ENCODE results near the gene DUSP22. TPM values are rescaled to one million over a fixed set of nuclear protein-coding genes. Genes with fewer than 3 reads are reported as not detected.
"Not testable (repeated sequence)": the region's sequence is repeated elsewhere in the genome, so short reads cannot be mapped to it uniquely, and the experiment has no call there.

Gene DUSP22
- 100 to 1,000 TPM in 1 of 4 donors, 10 to 100 TPM in 3; 35.4 to 213 (median 49.5) TPM for total RNA-seq

- peak within 1 kb of the TSS; percentile 57 to 62 (median 58) for H3K4me3 ChIP-seq
- WGBS, 2 donors (ENCODE audit: low coverage in 1 of 2): 34% methylated on average over 76 of the region's 85 CpGs; no CpG with 5 or more reads in 1 of the 2 donors
- TF ChIP-seq POLR2A (IDR thresholded peaks at IDR 0.05) (peak; percentile 71), POLR2AphosphoS5 (IDR thresholded peaks at IDR 0.05) (peak; percentile 72 to 77 (median 76)), EP300 (IDR thresholded peaks at IDR 0.05; ENCODE audit: low read depth) (peak; percentile 39), CTCF (IDR thresholded peaks at IDR 0.05) (peak in 1 of 5 experiments; percentile 11)
- peak within 1 kb of the TSS; percentile 96 to 98 (median 97) for H3K27ac ChIP-seq
- no peaks in the 10 kb centered on the region for H3K36me3 ChIP-seq
- in situ Hi-C loops (cut with MboI; ENCODE audit: low pct_ligation_motif_present in 1 of 4, low pct_unique_long_range_greater_than_20kb in 1 of 4, low sequenced_read_pairs in 3 of 4) (no loop called here), intact Hi-C loops (cut with DNase I; ENCODE audit: low total_unique reads) (no loop called here)
- no peaks in the 10 kb centered on the region for H3K27me3 ChIP-seq
- no peaks in the 10 kb centered on the region for H3K9me3 ChIP-seq
- DNase-seq: peak; percentile 93
- peaks cover 8 to 37% (median 19%) of the 10 kb centered on the region in 4 donors for H3K4me1 ChIP-seq
These were observed at the start of gene DUSP22 for GRCh38 chr6:291697-292505. DUSP22 (plus strand) TSS chr6:292487; CDS start chr6:292540, 53 bp downstream.

- no peaks in the 10 kb centered on the region for H3K4me1 ChIP-seq
- in situ Hi-C loops (cut with MboI; ENCODE audit: low pct_ligation_motif_present in 1 of 4, low pct_unique_long_range_greater_than_20kb in 1 of 4, low sequenced_read_pairs in 3 of 4) (no loop called here), intact Hi-C loops (cut with DNase I; ENCODE audit: low total_unique reads) (no loop called here)
- H3K36me3 ChIP-seq: no peaks in the 10 kb centered on the region
- H3K4me3 ChIP-seq: no peak overlapping the region
- no peaks in the 10 kb centered on the region for H3K9me3 ChIP-seq
- 80 to 87% methylated on average over 4 to 8 of the region's 8 CpGs for WGBS, 2 donors (ENCODE audit: low coverage in 1 of 2)
- H3K27ac ChIP-seq: no peak overlapping the region
- H3K27me3 ChIP-seq: no peaks in the 10 kb centered on the region
- no peak for TF ChIP-seq POLR2AphosphoS5 (IDR thresholded peaks at IDR 0.05)
- TF ChIP-seq EP300 (IDR thresholded peaks at IDR 0.05; ENCODE audit: low read depth): no peak
- no peak for TF ChIP-seq POLR2A (IDR thresholded peaks at IDR 0.05)
- TF ChIP-seq CTCF (IDR thresholded peaks at IDR 0.05): no peak
- DNase-seq: no peak
These were observed 45.9 kb upstream of the DUSP22 start for GRCh38 chr6:246352-246751.

- Histone ChIP-seq H3K27me3 (no peaks in the 10 kb centered on the region), H3K4me3 (no peak overlapping the region), H3K9me3 (no peaks in the 10 kb centered on the region), H3K4me1 (no peaks in the 10 kb centered on the region), H3K36me3 (no peaks in the 10 kb centered on the region), H3K27ac (no peak overlapping the region)
- WGBS, 2 donors (ENCODE audit: low coverage in 1 of 2): 83 to 84% methylated on average over 5 of the region's 5 CpGs
- no peak for TF ChIP-seq CTCF (IDR thresholded peaks at IDR 0.05)
- TF ChIP-seq POLR2A (IDR thresholded peaks at IDR 0.05): no peak
- TF ChIP-seq POLR2AphosphoS5 (IDR thresholded peaks at IDR 0.05): no peak
- no peak for TF ChIP-seq EP300 (IDR thresholded peaks at IDR 0.05; ENCODE audit: low read depth)
- intact Hi-C loops (cut with DNase I; ENCODE audit: low total_unique reads): no loop called here
- no peak for DNase-seq
- in situ Hi-C loops (cut with MboI; ENCODE audit: low pct_ligation_motif_present in 1 of 4, low pct_unique_long_range_greater_than_20kb in 1 of 4, low sequenced_read_pairs in 3 of 4): no loop called here
These were observed 44.9 kb upstream of the DUSP22 start for GRCh38 chr6:247351-247750.

- H3K27me3 ChIP-seq; in situ Hi-C loops (cut with MboI; ENCODE audit: low pct_ligation_motif_present in 1 of 4, low pct_unique_long_range_greater_than_20kb in 1 of 4, low sequenced_read_pairs in 3 of 4); H3K4me1 ChIP-seq; H3K36me3 ChIP-seq; H3K4me3 ChIP-seq; intact Hi-C loops (cut with DNase I; ENCODE audit: low total_unique reads); H3K9me3 ChIP-seq; H3K27ac ChIP-seq; DNase-seq: not testable (repeated sequence)
- WGBS, 2 donors (ENCODE audit: low coverage in 1 of 2): 71 to 80% methylated on average over 2 to 6 of the region's 6 CpGs
These were observed 44.2 kb upstream of the DUSP22 start for GRCh38 chr6:248046-248445.
